Parathyroid adenoma (tissue), 2 donors: ENCODE data around the gene FECH.
A peak's percentile ranks its signal among the peaks of the same experiment; 100 is the strongest.

ENCODE experiments used
- H2AFZ ChIP-seq: fragments of 300-600 bp; sonication (generic); one replicate; pipeline ENCODE4 v1.7.0; 2017; ENCODE audit warnings: antibody characterized with exemption, mild to moderate bottlenecking
- H3K27ac ChIP-seq: fragments of 300-600 bp; sonication (generic); one replicate; pipeline ENCODE4 v1.7.0; 2017
- H3K27me3 ChIP-seq: fragments of 300-600 bp; sonication (generic); one replicate; pipeline ENCODE4 v1.7.0; 2017; ENCODE audit warnings: low read length; ENCODE audit not compliant: control insufficient read depth, insufficient read depth
- H3K36me3 ChIP-seq: fragments of 300-600 bp; sonication (generic); one replicate; pipeline ENCODE4 v1.7.0; 2017; ENCODE audit warnings: low read length; ENCODE audit not compliant: control insufficient read depth, insufficient read depth
- H3K4me1 ChIP-seq: fragments of 300-600 bp; sonication (generic); one replicate; pipeline ENCODE4 v1.7.0; 2017; ENCODE audit warnings: control low read depth
- H3K4me2 ChIP-seq: fragments of 300-600 bp; sonication (generic); one replicate; pipeline ENCODE4 v1.7.0; 2017; ENCODE audit warnings: low read length
- H3K4me3 ChIP-seq: fragments of 300-600 bp; sonication (generic); one replicate; pipeline ENCODE4 v1.7.0; 2017; ENCODE audit warnings: low read depth, low read length
- H3K79me2 ChIP-seq: fragments of 300-600 bp; sonication (generic); one replicate; pipeline ENCODE4 v1.7.0; 2017; ENCODE audit warnings: control low read depth
- H3K9ac ChIP-seq: fragments of 300-600 bp; sonication (generic); one replicate; pipeline ENCODE4 v1.7.0; 2017; ENCODE audit warnings: mild to moderate bottlenecking
- H3K9me3 ChIP-seq: fragments of 300-600 bp; sonication (generic); one replicate; pipeline ENCODE4 v1.7.0; 2017; ENCODE audit warnings: low read length; ENCODE audit not compliant: control insufficient read depth
- CTCF ChIP-seq: fragments of 300-600 bp; sonication (generic); IDR thresholded peaks from one replicate; pipeline ENCODE4 v1.7.0; 2017; ENCODE audit warnings: antibody characterized with exemption, mild to moderate bottlenecking
- donor health status: primary hyperparathyroidism.

FECH gene

GRCh38 chr18:57586251-57587049 lies at the start of gene FECH:
FECH (minus strand) TSS chr18:57586702; CDS start chr18:57586620, 82 bp downstream.
- Histone ChIP-seq H3K9ac (peak within 1 kb of the TSS; percentile 91), H3K4me3 (peak within 1 kb of the TSS; percentile 80), H3K36me3 (no peaks in the 10 kb centered on the region), H3K4me1 (peaks cover 8% of the 10 kb centered on the region), H3K27ac (peak within 1 kb of the TSS; percentile 80), H3K79me2 (peaks cover 8% of the 10 kb centered on the region), H3K4me2 (peak within 1 kb of the TSS; percentile 87), H3K9me3 (no peaks in the 10 kb centered on the region), H3K27me3 (no peaks in the 10 kb centered on the region), H2AFZ (peak within 1 kb of the TSS; percentile 99)
- no peak for TF ChIP-seq CTCF

GRCh38 chr18:57635003-57635822 lies 48.7 kb upstream of the FECH start:
- Histone ChIP-seq H3K27ac (no peak overlapping the region), H3K4me2 (no peak overlapping the region), H3K9ac (no peak overlapping the region), H2AFZ (no peak overlapping the region), H3K27me3 (no peaks in the 10 kb centered on the region), H3K36me3 (no peaks in the 10 kb centered on the region), H3K79me2 (no peaks in the 10 kb centered on the region), H3K4me3 (no peak overlapping the region), H3K9me3 (no peaks in the 10 kb centered on the region), H3K4me1 (peaks cover 3% of the 10 kb centered on the region)
- TF ChIP-seq CTCF, result no peak

GRCh38 chr18:57631697-57632096 lies 45.2 kb upstream of the FECH start:
- Histone ChIP-seq H3K4me2 (no peak overlapping the region), H3K4me3 (no peak overlapping the region), H3K27ac (no peak overlapping the region), H3K9me3 (no peaks in the 10 kb centered on the region), H2AFZ (no peak overlapping the region), H3K79me2 (no peaks in the 10 kb centered on the region), H3K4me1 (peaks cover 3% of the 10 kb centered on the region), H3K9ac (no peak overlapping the region), H3K36me3 (no peaks in the 10 kb centered on the region), H3K27me3 (no peaks in the 10 kb centered on the region)
- TF ChIP-seq CTCF, result no peak

- no peaks in the 10 kb centered on the region for H3K36me3 ChIP-seq
- no peak overlapping the region for H3K27ac ChIP-seq
- H2AFZ ChIP-seq, result peak overlapping the region; percentile 94
- peaks cover 3% of the 10 kb centered on the region for H3K4me1 ChIP-seq
- no peak overlapping the region for H3K9ac ChIP-seq
- H3K9me3 ChIP-seq, result no peaks in the 10 kb centered on the region
- no peaks in the 10 kb centered on the region for H3K27me3 ChIP-seq
- peak overlapping the region; percentile 93 for H3K4me2 ChIP-seq
- no peaks in the 10 kb centered on the region for H3K79me2 ChIP-seq
- peak overlapping the region; percentile 79 for H3K4me3 ChIP-seq
- no peak for TF ChIP-seq CTCF
Measured at GRCh38 chr18:57630754-57631595, 44.5 kb upstream of the FECH start.
